ENCODE measurements around the gene FAIM2.

FAIM2 gene

GRCh38 chr12:49939307-49939706 is 35.6 kb upstream of the FAIM2 start:
- no peak for DNase-seq (ENCODE audit: low spot score)

GRCh38 chr12:49937639-49938300 is 34.1 kb upstream of the FAIM2 start:
- DNase-seq (ENCODE audit: low spot score) = no peak

GRCh38 chr12:49936925-49937324 is 33.2 kb upstream of the FAIM2 start:
- DNase-seq (ENCODE audit: low spot score) = no peak

GRCh38 chr12:49934505-49934904 is 30.8 kb upstream of the FAIM2 start:
- no peak for DNase-seq (ENCODE audit: low spot score)

GRCh38 chr12:49933796-49934195 is 30.1 kb upstream of the FAIM2 start:
- no peak for DNase-seq (ENCODE audit: low spot score)

- DNase-seq (ENCODE audit: low spot score) = no peak
These were observed 28.9 kb upstream of the FAIM2 start for GRCh38 chr12:49932533-49933130.

- no peak for DNase-seq (ENCODE audit: low spot score)
These were observed 28.3 kb upstream of the FAIM2 start for GRCh38 chr12:49932023-49932422.

GRCh38 chr12:49930515-49931288 is 27.0 kb upstream of the FAIM2 start:
- DNase-seq (ENCODE audit: low spot score) = no peak

- DNase-seq (ENCODE audit: low spot score) = no peak
These were observed 25.9 kb upstream of the FAIM2 start for GRCh38 chr12:49929581-49929980.

GRCh38 chr12:49928471-49928870 is 24.8 kb upstream of the FAIM2 start:
- no peak for DNase-seq (ENCODE audit: low spot score)

- no peak for DNase-seq (ENCODE audit: low spot score)
These were observed 21.9 kb upstream of the FAIM2 start for GRCh38 chr12:49925433-49926204.

GRCh38 chr12:49924628-49925246 is 21.0 kb upstream of the FAIM2 start:
- no peak for DNase-seq (ENCODE audit: low spot score)

- DNase-seq (ENCODE audit: low spot score) = no peak
These were observed 20.3 kb upstream of the FAIM2 start for GRCh38 chr12:49923880-49924556.

- DNase-seq (ENCODE audit: low spot score) = no peak
These were observed 19.4 kb upstream of the FAIM2 start for GRCh38 chr12:49923035-49923644.

- no peak for DNase-seq (ENCODE audit: low spot score)
These were observed 18.8 kb upstream of the FAIM2 start for GRCh38 chr12:49922349-49923034.

- peak; percentile 36 for DNase-seq (ENCODE audit: low spot score)
These were observed 18.2 kb upstream of the FAIM2 start for GRCh38 chr12:49921936-49922335.

GRCh38 chr12:49921299-49921698 is 17.6 kb upstream of the FAIM2 start:
- DNase-seq (ENCODE audit: low spot score) = no peak

- no peak for DNase-seq (ENCODE audit: low spot score)
These were observed 17.2 kb upstream of the FAIM2 start for GRCh38 chr12:49920915-49921286.

- peak; percentile 32 for DNase-seq (ENCODE audit: low spot score)
These were observed 16.7 kb upstream of the FAIM2 start for GRCh38 chr12:49920241-49920914.

- no peak for DNase-seq (ENCODE audit: low spot score)
These were observed 14.1 kb upstream of the FAIM2 start for GRCh38 chr12:49917788-49918173.
